Endothelial cell of umbilical vein (primary cell): Measurements from ENCODE around the gene TRABD2A.

Experiments used
- CTCF ChIP-seq, 2 donors: IDR thresholded peaks; 1 replicate in 1 of 2; 2 replicates in 1 of 2; pipeline ENCODE4 v1.5.1; 2011; ENCODE audit warnings: low read length in 2 of 2, mild to moderate bottlenecking in 2 of 2, moderate library complexity in 2 of 2, control low read depth in 1 of 2, inconsistent platforms in 1 of 2, low read depth in 1 of 2; ENCODE audit not compliant: insufficient read depth in 1 of 2; ENCODE audit errors: extremely low read depth in 1 of 2
- EZH2 ChIP-seq: IDR thresholded peaks from 2 replicates; pipeline ENCODE4 v1.6.1; 2012; ENCODE audit warnings: borderline replicate concordance, low read depth, mild to moderate bottlenecking, moderate library complexity, low read length, inconsistent platforms; ENCODE audit not compliant: severe bottlenecking
- GATA2 ChIP-seq: IDR thresholded peaks from 2 replicates; pipeline ENCODE4 v1.7.0; 2011; ENCODE audit warnings: low read depth, mild to moderate bottlenecking, moderate library complexity, mixed read lengths, low read length; ENCODE audit not compliant: insufficient read length, insufficient read depth
- POLR2A ChIP-seq: IDR thresholded peaks from 2 replicates; pipeline ENCODE4 v1.6.1; 2012; ENCODE audit warnings: low read depth, mild to moderate bottlenecking, control low read depth, low read length
- POLR2AphosphoS5 ChIP-seq: IDR thresholded peaks from 2 replicates; pipeline ENCODE4 v1.6.1; 2012; ENCODE audit warnings: low read depth, mild to moderate bottlenecking, control low read depth, low read length, moderate library complexity; ENCODE audit not compliant: insufficient read depth

- TF ChIP-seq CTCF (IDR thresholded peaks at IDR 0.05; ENCODE audit: extremely low read depth in 1 of 2, insufficient read depth in 1 of 2, low read depth in 1 of 2, low read length in 2 of 2) (no peak), POLR2A (no peak), GATA2 (no peak), EZH2 (no peak), POLR2AphosphoS5 (no peak)
Measured at GRCh38 chr2:84846041-84846663, 34.7 kb downstream of the TRABD2A start.
